HepG2 (cell line): Measurements from ENCODE around the gene PADI1. TPM values are rescaled to one million over a fixed set of nuclear protein-coding genes. Genes with fewer than 3 reads are reported as not detected.

Experiments
- ATAC-seq: fragments of 200-7000 bp; cut with Tn5 transposase; 3 replicates; pipeline ENCODE4 v1.9.1; 2020; ENCODE audit warnings: mild to moderate bottlenecking, moderate library complexity
- BruUV-seq: library from RNA; stranded (reverse); fragments of 400-500 nt; replicated peaks from 2 replicates; lab custom pipeline; 2021; lab: Mats Ljungman, UMichigan
- CTCF ChIA-PET: fragments of 300-600 bp; formaldehyde crosslinking; extraction: SDS; loops from one replicate; lab custom pipeline; 2021; ENCODE audit warnings: low total read pairs, inconsistent platforms, low intra/inter-chr PET ratio; lab: Yijun Ruan, JAX
- POLR2A ChIA-PET: fragments of 350-600 bp; sonication (Branson Sonifier 250); formaldehyde crosslinking; loops from one replicate; lab custom pipeline; 2020; ENCODE audit warnings: antibody characterized with exemption, inconsistent platforms; lab: Yijun Ruan, JAX
- DNase-seq: peaks from one replicate; pipeline ENCODE4 v3.0.0-alpha.2; 2015; ENCODE audit warnings: low spot score
- FAIRE-seq: peaks from 3 replicates; lab custom pipeline; 2011; peaks lifted over from hg19 to GRCh38; lab: Jason Lieb, UNC
- H2AFZ ChIP-seq: one replicate; pipeline ENCODE4 v1.6.1; 2011; ENCODE audit warnings: low read length, inconsistent platforms
- H3K27ac ChIP-seq: fragments of 300-600 bp; 3 replicates; pipeline ENCODE4 v1.8.0; 2011; ENCODE audit warnings: mixed run types, mild to moderate bottlenecking, mixed read lengths, low read length, inconsistent platforms; ENCODE audit not compliant: insufficient read depth; ENCODE audit errors: extremely low read length
- H3K27me3 ChIP-seq, 2 experiments: fragments of 200-600 bp in 1 of 2; 2 replicates in 1 of 2; 3 replicates in 1 of 2; pipeline versions ENCODE4 v1.6.0 to v1.8.0; 2011; ENCODE audit warnings: low read length in 2 of 2, mild to moderate bottlenecking in 2 of 2, moderate library complexity in 2 of 2, inconsistent platforms in 1 of 2; ENCODE audit not compliant: insufficient read depth in 2 of 2, control insufficient read depth in 1 of 2
- H3K36me3 ChIP-seq, 2 experiments: fragments of 200-600 bp in 1 of 2; replicated peaks in 1 of 2; 2 replicates in 1 of 2; 3 replicates in 1 of 2; pipeline versions ENCODE4 v1.5.1 to v1.8.0; 2011; ENCODE audit warnings: low read length in 2 of 2, inconsistent platforms in 1 of 2; ENCODE audit not compliant: insufficient read depth in 2 of 2, control insufficient read depth in 1 of 2
- H3K4me1 ChIP-seq: 2 replicates; pipeline ENCODE4 v1.5.1; 2012; ENCODE audit warnings: low read length, inconsistent platforms; ENCODE audit not compliant: insufficient read depth
- H3K4me2 ChIP-seq: 2 replicates; pipeline ENCODE4 v1.6.0; 2011; ENCODE audit warnings: low read depth, low read length, inconsistent platforms
- H3K4me3 ChIP-seq, 3 experiments: fragments of 200-600 bp in 1 of 3; sonication (generic), shearing (Covaris generic) in 1 of 3; replicated peaks in 1 of 3; 2 replicates each; pipeline ENCODE4 v1.5.1; 2011 to 2016; ENCODE audit warnings: low read length in 3 of 3, inconsistent platforms in 2 of 3, low read depth in 2 of 3, mild to moderate bottlenecking in 2 of 3, control low read depth in 1 of 3, mixed read lengths in 1 of 3; ENCODE audit not compliant: insufficient read depth in 1 of 3
- H3K79me2 ChIP-seq: one replicate; pipeline ENCODE4 v1.6.1; 2011; ENCODE audit warnings: low read length, inconsistent platforms; ENCODE audit not compliant: insufficient read depth
- H3K9ac ChIP-seq: 2 replicates; pipeline ENCODE4 v1.6.0; 2011; ENCODE audit warnings: mild to moderate bottlenecking, low read depth, low read length, inconsistent platforms; ENCODE audit not compliant: insufficient read depth
- H3K9me3 ChIP-seq: 2 replicates; pipeline ENCODE4 v1.5.1; 2012; ENCODE audit warnings: mild to moderate bottlenecking, low read length
- H4K20me1 ChIP-seq: 2 replicates; pipeline ENCODE4 v1.6.0; 2011; ENCODE audit warnings: inconsistent platforms, mild to moderate bottlenecking, low read length, moderate library complexity; ENCODE audit not compliant: insufficient read depth
- AKNA ChIP-seq: sonication (generic); formaldehyde crosslinking; IDR thresholded peaks from 2 replicates; pipeline ENCODE4 v1.4.0; 2020; ENCODE audit warnings: missing genetic modification reagents, borderline replicate concordance
- GPBP1L1 ChIP-seq: sonication (generic); formaldehyde crosslinking; IDR thresholded peaks from 2 replicates; pipeline ENCODE4 v1.5.0; 2020; ENCODE audit warnings: mild to moderate bottlenecking, missing genetic modification reagents
- KDM6A ChIP-seq: IDR thresholded peaks from 2 replicates; pipeline ENCODE4 v1.6.1; 2016; ENCODE audit warnings: low read depth
- PAF1 ChIP-seq: IDR thresholded peaks from 2 replicates; pipeline ENCODE4 v1.6.1; 2016; ENCODE audit warnings: missing genetic modification reagents, missing compliant biosample characterization
- TBX2 ChIP-seq: sonication (generic); formaldehyde crosslinking; IDR thresholded peaks from 2 replicates; pipeline ENCODE4 v1.5.0; 2020; ENCODE audit warnings: missing genetic modification reagents, mild to moderate bottlenecking, borderline replicate concordance
- ZFP36L2 ChIP-seq: sonication (generic); formaldehyde crosslinking; IDR thresholded peaks from 2 replicates; pipeline ENCODE4 v1.4.0; 2020; ENCODE audit warnings: missing genetic modification reagents
- ZNF34 ChIP-seq: sonication (generic); formaldehyde crosslinking; IDR thresholded peaks from 2 replicates; pipeline ENCODE4 v1.4.0; 2020; ENCODE audit warnings: mild to moderate bottlenecking, missing genetic modification reagents, borderline replicate concordance
- WGBS: methylation state at CpG from one replicate; pipeline ENCODE4 v1.1.6; 2017; ENCODE audit warnings: low lambda C conversion rate; 5-methylcytosine and 5-hydroxymethylcytosine counted together
- in situ Hi-C: cut with HindIII; loops from 2 replicates; pipeline ENCODE4 v1.10.0; 2017; ENCODE audit warnings: low pct_unique_long_range_greater_than_20kb; ENCODE audit not compliant: extremely low pct_ligation_motif_present
- intact Hi-C: fragments of 100-400 bp; cut with micrococcal nuclease; formaldehyde crosslinking; loops from one replicate; pipeline ENCODE4 v1.10.0; 2022; ENCODE audit not compliant: unreplicated experiment
- polyA plus RNA-seq, 8 experiments: library from polyadenylated mRNA; depleted of rRNA in 3 of 8; stranded (reverse) in 7 of 8; unstranded in 1 of 8; fragments of >200 nt; fragmentation: Illumina TruSeq in 4 of 8; extraction: Trizol in 4 of 8; gene quantifications; 2 replicates each; pipeline versions ENCODE4 v1.2.1 to v1.2.3, GENCODE V29; 2011 to 2016; ENCODE audit warnings: low read depth in 4 of 8, missing spikeins in 1 of 8, mixed read lengths in 1 of 8; ENCODE audit not compliant: insufficient read depth in 1 of 8
- total RNA-seq, 5 experiments: library from RNA; depleted of rRNA; stranded (reverse); fragments of >200 nt; fragmentation: Illumina TruSeq; extraction: Trizol; gene quantifications; 2 replicates each; pipeline ENCODE4 v1.2.3, GENCODE V29; 2016; ENCODE audit warnings: low read depth in 1 of 5

PADI1 gene
- total and polyA plus RNA-seq, 2 of the 13 experiments (the other 11 are each of a cell fraction or from before 2014, with no cell fraction given): not detected

GRCh38 chr1:17168091-17168876 is 36.6 kb upstream of the PADI1 start:
- 31% methylated on average over 10 of the region's 13 CpGs for WGBS
- H2AFZ ChIP-seq: no peak overlapping the region
- DNase-seq (no peak), FAIRE-seq (no peak), ATAC-seq (no peak)
- no peaks in the 10 kb centered on the region for H3K27me3 ChIP-seq
- H3K27ac ChIP-seq: no peak overlapping the region
- H3K4me2 ChIP-seq: no peak overlapping the region
- H3K4me3 ChIP-seq: no peak overlapping the region
- CTCF ChIA-PET: no interaction called here
- in situ Hi-C loops: no loop called here
- H4K20me1 ChIP-seq: no peaks in the 10 kb centered on the region
- no peaks in the 10 kb centered on the region for H3K79me2 ChIP-seq
- no TSS peak for BruUV-seq
- POLR2A ChIA-PET: no interaction called here
- H3K4me1 ChIP-seq: no peaks in the 10 kb centered on the region
- no peaks in the 10 kb centered on the region for H3K9me3 ChIP-seq
- H3K36me3 ChIP-seq: no peaks in the 10 kb centered on the region
- intact Hi-C loops: no loop called here
- no peak overlapping the region for H3K9ac ChIP-seq
- TF ChIP-seq KDM6A (CRISPR knock-in tag) (no peak), GPBP1L1 (no peak), ZNF34 (no peak), PAF1 (no peak), AKNA (CRISPR knock-in tag) (no peak), TBX2 (CRISPR knock-in tag) (no peak), ZFP36L2 (CRISPR knock-in tag) (no peak)
